ENCODE measurements around the gene DNAJC4.

The DNAJC4 gene

DNA sequence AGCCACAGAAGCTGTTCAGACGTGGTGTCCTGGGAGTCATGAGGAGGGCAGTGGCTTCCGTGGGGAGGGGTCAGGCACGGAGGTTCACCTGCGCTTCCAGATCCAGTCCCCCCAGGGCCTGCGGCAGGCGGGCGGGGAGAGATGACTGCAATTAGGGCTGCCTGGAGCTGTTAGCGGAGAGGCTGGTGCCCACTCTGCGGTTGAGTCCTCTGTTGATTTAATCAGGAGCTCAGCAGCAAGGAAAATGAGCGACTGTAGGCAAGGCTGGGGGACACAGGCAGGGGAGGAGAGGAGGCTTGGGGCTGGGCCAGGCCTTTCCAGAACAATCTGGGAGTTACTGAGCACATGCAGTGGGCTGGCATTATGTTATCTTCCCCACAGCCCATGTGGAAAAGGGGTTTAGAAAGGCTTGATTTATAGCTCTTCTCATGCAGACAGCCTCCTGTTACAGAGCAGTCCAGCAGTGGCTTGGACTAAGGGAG, 34.1 kb downstream of the DNAJC4 start:
- TF ChIP-seq, protein P1, sequence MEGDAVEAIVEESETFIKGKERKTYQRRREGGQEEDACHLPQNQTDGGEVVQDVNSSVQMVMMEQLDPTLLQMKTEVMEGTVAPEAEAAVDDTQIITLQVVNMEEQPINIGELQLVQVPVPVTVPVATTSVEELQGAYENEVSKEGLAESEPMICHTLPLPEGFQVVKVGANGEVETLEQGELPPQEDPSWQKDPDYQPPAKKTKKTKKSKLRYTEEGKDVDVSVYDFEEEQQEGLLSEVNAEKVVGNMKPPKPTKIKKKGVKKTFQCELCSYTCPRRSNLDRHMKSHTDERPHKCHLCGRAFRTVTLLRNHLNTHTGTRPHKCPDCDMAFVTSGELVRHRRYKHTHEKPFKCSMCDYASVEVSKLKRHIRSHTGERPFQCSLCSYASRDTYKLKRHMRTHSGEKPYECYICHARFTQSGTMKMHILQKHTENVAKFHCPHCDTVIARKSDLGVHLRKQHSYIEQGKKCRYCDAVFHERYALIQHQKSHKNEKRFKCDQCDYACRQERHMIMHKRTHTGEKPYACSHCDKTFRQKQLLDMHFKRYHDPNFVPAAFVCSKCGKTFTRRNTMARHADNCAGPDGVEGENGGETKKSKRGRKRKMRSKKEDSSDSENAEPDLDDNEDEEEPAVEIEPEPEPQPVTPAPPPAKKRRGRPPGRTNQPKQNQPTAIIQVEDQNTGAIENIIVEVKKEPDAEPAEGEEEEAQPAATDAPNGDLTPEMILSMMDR (IDR thresholded peaks at IDR 0.05; ENCODE audit: low read length, missing control alignments) = no peak
- DNase-seq (ENCODE audit: low read depth) = no peak
- no peak overlapping the region for H3K4me3 ChIP-seq (replicated peaks; ENCODE audit: low read depth, low read length)

DNA sequence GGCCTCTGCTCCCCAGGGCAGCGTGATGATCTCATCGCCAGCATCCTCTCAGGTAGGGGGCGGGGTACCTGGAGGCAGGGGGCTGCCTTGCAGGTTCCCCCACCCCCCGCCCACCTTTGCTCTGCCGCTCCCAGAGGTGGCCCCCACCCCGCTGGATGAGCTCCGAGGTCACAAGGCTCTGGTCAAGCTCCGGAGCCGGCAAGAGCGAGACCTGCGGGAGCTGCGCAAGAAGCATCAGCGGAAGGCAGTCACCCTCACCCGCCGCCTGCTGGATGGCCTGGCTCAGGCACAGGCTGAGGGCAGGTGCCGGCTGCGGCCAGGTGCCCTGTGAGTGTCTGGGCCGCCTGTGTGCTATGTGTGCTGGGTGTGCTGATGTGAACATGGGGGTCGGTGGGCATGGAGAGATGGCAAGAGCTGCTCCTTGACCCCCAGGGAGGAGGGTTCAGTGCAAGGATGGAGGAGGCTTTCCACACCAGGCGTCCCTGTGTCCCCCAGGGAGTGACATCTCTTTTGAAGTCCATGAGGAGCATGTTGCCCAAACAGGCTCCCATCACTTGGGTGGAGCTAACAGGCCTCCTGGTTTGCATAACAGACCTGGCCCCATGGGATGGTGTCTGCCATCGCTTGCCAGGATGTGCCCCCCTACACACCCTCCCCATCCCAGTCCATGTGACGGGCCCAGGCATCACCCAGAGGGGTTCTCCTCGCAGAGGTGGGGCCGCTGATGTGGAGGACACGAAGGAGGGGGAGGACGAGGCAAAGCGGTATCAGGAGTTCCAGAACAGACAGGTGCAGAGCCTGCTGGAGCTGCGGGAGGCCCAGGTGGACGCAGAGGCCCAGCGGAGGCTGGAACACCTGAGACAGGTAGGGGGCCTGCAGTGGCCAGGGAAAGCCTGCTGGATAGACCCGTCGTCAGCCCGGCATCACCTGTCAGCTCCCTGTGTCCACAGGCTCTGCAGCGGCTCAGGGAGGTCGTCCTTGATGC, 35.1 kb downstream of the DNAJC4 start:
- DNase-seq (ENCODE audit: low read depth) = no peak
- no peak overlapping the region for H3K4me3 ChIP-seq (replicated peaks; ENCODE audit: low read depth, low read length)
- TF ChIP-seq, protein P1 (IDR thresholded peaks at IDR 0.05; ENCODE audit: low read length, missing control alignments) = no peak

DNA sequence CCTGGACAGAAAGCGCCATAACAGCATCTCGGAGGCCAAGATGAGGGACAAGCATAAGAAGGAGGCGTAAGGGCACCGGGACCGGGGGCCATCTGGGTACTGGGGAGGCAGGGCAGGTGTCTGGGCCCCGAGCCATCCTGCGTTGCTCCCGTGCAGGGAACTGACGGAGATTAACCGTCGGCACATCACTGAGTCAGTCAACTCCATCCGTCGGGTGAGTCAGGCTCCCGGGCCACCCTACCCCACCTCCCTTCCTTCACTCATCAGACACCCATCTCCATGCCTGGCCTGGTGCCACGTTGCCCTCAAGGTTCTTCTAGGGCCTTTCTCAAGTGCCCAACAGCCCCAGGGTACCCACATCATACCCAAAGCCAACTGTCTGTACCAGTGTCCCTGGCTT, 36.0 kb downstream of the DNAJC4 start:
- no peak overlapping the region for H3K4me3 ChIP-seq (replicated peaks; ENCODE audit: low read depth, low read length)
- DNase-seq (ENCODE audit: low read depth) = peak; percentile 20
- TF ChIP-seq, protein P1 (IDR thresholded peaks at IDR 0.05; ENCODE audit: low read length, missing control alignments) = no peak

DNA sequence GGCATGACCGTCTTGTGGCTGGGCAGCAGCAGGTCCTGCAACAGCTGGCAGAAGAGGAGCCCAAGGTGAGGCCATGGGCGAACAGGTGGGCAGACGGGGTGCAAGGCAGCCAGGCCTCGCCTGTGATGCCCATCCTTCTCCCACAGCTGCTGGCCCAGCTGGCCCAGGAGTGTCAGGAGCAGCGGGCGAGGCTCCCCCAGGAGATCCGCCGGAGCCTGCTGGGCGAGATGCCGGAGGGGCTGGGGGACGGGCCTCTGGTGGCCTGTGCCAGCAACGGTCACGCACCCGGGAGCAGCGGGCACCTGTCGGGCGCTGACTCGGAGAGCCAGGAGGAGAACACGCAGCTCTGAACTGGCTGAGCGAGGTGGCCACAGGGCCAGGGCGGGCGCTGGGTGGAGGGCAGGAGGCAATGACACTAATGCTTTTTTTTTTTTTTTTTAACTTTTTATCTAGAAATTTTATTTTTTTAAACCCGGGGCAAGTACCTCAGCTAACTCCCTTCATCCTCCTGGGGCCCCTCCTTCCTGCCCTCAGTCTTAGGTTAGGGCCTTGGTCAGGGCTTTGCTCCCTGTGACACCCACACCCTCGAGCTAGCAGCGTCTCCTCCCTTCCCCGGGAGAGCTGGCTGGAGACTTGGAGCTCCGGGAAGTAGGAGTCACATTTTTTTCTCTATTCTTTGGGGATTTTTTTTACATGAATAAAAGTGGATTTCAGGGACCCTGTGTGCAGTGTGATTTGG, 37.0 kb downstream of the DNAJC4 start:
- DNase-seq (ENCODE audit: low read depth) = peak; percentile 25
- TF ChIP-seq, protein P1 (IDR thresholded peaks at IDR 0.05; ENCODE audit: low read length, missing control alignments) = no peak
- no peak overlapping the region for H3K4me3 ChIP-seq (replicated peaks; ENCODE audit: low read depth, low read length)

DNA sequence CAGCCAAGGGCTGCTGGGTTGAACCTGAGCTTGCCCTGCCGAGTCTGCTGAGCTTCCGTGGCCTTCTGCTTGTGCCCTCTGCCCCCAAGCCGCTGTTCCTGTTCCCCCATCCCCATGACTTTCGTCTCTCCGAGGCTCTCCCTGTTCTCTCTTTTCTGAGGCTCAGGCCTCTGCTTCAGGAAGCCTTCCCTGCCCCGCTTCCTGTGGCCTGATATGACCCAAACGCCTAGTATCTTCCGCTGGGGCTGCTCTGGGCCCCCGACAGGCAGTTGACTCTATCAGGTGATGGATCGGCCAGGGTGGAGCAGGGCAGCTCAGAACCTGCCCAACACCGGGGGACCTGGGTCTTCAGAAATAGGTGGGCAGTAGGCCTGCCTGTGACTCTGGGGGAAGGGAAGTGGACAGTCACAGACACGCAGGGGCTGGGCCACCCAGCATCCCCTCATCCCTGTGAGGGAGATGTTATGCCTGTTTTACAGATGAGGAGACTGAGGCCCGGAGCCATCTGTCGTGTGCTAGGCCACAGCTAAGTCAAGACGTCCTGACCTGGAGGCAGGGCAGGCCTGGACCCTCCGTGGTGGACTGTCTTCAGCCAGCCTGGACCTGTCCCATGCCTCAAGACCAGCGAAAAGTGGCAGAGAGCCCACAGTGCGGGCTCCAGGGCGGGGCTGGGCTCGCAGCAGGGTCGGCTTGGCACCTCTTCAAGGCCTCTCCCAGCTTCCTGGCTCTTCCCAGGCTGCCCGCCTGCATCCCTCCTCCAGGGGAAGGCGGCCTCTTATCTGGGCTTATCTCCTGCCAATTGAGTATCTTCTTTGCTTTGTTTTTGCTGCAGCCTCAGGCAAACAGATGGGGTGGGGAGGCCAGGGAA, 37.9 kb downstream of the DNAJC4 start:
- H3K4me3 ChIP-seq (replicated peaks; ENCODE audit: low read depth, low read length) = peak overlapping the region; percentile 67
- TF ChIP-seq, protein P1 (IDR thresholded peaks at IDR 0.05; ENCODE audit: low read length, missing control alignments) = no peak
- DNase-seq (ENCODE audit: low read depth) = peak; percentile 83

DNA sequence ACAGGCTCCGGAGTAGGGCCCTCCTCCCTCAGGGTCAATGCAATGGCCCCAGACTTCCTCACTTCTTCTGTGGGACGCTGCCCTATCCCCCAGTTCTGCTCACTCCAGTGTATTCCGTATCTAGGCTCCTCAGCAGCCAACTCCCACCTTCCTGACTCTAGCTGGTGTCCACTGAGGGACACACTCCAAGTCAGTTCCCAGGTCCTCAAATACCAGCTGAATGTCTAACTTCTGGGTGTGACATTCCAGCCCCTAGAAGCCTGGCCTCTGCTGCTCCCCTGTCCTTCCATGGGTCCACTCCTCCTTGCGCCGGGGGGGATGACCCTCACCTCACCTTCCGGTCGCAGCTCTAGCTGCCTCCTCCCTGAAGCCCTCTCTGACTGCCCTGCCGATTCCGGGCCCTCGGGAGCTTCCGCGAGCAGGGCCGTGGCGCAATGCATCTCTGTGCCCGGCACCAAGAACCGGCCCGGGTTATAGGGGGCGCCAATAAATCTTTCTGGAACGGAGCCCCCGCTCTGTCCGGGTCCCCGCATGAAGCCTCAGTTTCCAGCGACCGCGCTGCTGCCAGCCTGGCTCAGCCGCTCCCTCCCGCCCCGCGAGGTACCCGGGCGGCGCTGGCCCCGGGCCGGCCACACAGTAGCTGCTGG, 38.7 kb downstream of the DNAJC4 start:
- DNase-seq (ENCODE audit: low read depth) = no peak
- TF ChIP-seq, protein P1 (IDR thresholded peaks at IDR 0.05; ENCODE audit: low read length, missing control alignments) = no peak
- H3K4me3 ChIP-seq (replicated peaks; ENCODE audit: low read depth, low read length) = peak overlapping the region; percentile 67
